Measurements from ENCODE around the gene PTEN.

DNA sequence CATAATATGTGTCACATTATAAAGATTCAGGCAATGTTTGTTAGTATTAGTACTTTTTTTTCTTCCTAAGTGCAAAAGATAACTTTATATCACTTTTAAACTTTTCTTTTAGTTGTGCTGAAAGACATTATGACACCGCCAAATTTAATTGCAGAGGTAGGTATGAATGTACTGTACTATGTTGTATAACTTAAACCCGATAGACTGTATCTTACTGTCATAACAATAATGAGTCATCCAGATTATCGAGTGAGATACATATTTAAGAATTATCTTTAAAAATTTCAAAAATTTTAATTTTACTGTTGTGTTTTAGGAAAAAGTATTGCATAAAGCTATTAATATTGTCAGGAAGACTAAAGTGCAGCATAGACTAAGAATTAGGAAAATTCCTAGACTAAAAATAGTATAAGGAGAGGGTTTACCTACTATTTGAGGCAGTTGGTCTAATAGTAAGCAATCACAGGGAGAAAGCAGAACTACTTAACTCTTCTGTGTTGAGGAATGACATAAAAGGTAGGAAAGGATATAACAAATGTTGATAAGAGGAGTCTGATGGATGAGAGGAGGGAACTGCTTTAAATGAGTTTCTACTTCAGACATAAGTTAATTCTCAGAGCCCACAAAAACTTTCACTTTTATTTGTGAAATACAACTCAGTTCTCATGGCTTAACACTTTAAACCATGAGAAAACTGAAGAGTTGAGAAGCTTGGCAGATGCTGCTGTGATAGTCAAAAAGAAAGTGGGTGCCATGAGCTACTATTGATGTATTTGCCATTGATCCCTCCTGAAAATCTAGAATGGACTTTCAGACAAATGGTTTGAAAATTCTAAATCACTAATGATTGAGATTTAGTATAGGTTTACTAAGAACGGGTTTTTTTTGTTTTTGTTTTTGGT is 67.8 kb downstream of the PTEN start:
- TF ChIP-seq, protein P1, sequence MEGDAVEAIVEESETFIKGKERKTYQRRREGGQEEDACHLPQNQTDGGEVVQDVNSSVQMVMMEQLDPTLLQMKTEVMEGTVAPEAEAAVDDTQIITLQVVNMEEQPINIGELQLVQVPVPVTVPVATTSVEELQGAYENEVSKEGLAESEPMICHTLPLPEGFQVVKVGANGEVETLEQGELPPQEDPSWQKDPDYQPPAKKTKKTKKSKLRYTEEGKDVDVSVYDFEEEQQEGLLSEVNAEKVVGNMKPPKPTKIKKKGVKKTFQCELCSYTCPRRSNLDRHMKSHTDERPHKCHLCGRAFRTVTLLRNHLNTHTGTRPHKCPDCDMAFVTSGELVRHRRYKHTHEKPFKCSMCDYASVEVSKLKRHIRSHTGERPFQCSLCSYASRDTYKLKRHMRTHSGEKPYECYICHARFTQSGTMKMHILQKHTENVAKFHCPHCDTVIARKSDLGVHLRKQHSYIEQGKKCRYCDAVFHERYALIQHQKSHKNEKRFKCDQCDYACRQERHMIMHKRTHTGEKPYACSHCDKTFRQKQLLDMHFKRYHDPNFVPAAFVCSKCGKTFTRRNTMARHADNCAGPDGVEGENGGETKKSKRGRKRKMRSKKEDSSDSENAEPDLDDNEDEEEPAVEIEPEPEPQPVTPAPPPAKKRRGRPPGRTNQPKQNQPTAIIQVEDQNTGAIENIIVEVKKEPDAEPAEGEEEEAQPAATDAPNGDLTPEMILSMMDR (IDR thresholded peaks at IDR 0.05): no peak
- no peak for TF ChIP-seq EP300 (IDR thresholded peaks at IDR 0.05)
- TF ChIP-seq POLR2A (IDR thresholded peaks at IDR 0.05): no peak
- TF ChIP-seq POLR2AphosphoS5 (IDR thresholded peaks at IDR 0.05): no peak
